Measurements from ENCODE around the gene SDK1.

DNA sequence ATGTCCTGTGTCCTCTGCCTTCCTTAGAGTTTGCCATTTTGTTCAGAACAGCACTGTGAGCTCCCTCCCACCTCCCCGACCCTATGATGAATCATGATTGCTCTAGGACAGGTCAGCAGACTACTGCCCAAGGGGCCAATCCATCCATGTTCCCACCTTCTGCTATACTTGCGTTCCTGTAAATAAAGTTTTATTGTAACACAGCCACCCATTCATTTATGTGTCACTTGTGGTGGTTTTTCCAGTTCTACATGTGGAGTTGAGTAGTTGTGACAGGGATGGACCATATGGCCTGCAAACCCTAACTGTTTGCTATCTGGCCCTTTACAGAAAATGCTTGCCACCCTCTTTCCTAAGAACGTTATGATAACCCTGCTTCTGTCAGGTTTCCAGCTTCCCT lies 387.8 kb downstream of the SDK1 start:
- no peak for TF ChIP-seq CTCF (IDR thresholded peaks at IDR 0.05)
- no peak for TF ChIP-seq POLR2A (IDR thresholded peaks at IDR 0.05)
